K562 (cell line): Measurements from ENCODE around the gene EPHB3. TPM values are rescaled to one million over a fixed set of nuclear protein-coding genes. Genes with fewer than 3 reads are reported as not detected.

Experiments used
- ATAC-seq: fragments of 200-7000 bp; cut with Tn5 transposase; 3 replicates; pipeline ENCODE4 v1.9.1; 2020; ENCODE audit warnings: moderate library complexity
- BruUV-seq: library from RNA; stranded (reverse); fragments of 400-500 nt; replicated peaks from 2 replicates; lab custom pipeline; 2021; lab: Mats Ljungman, UMichigan
- CTCF ChIA-PET: fragments of 300-600 bp; formaldehyde crosslinking; extraction: SDS; loops from one replicate; lab custom pipeline; 2021; ENCODE audit warnings: low intra/inter-chr PET ratio; lab: Yijun Ruan, JAX
- POLR2A ChIA-PET: fragments of 300-600, 350-650 bp; sonication (Branson Sonifier 250); formaldehyde crosslinking; extraction: SDS; loops from one replicate; lab custom pipeline; 2021; ENCODE audit warnings: antibody characterized with exemption, inconsistent platforms; lab: Yijun Ruan, JAX
- DNase-seq, 4 experiments: peaks; one replicate each; pipeline versions ENCODE4 v3.0.0 to v3.0.0-alpha.2; 2011 to 2018; ENCODE audit warnings: low spot score in 3 of 4, mixed read lengths in 3 of 4; ENCODE audit errors: extremely low read depth in 1 of 4
- FAIRE-seq: peaks from 2 replicates; lab custom pipeline; 2011; peaks lifted over from hg19 to GRCh38; lab: Jason Lieb, UNC
- H2AFZ ChIP-seq: 2 replicates; pipeline ENCODE4 v1.6.0; 2011; ENCODE audit warnings: low read depth, low read length, control low read depth, inconsistent platforms
- H3K27ac ChIP-seq: fragments of 200-600 bp; 3 replicates; pipeline ENCODE4 v1.8.0; 2011; ENCODE audit warnings: low read depth, mild to moderate bottlenecking, control low read depth, inconsistent platforms, low read length, moderate library complexity, mixed read lengths; ENCODE audit errors: extremely low read depth
- H3K27me3 ChIP-seq, 2 experiments: fragments of 300-600 bp in 1 of 2; 2 replicates in 1 of 2; 3 replicates in 1 of 2; pipeline versions ENCODE4 v1.6.0 to v1.8.0; 2011; ENCODE audit warnings: inconsistent platforms in 2 of 2, low read length in 2 of 2, mild to moderate bottlenecking in 1 of 2, mixed read lengths in 1 of 2, moderate library complexity in 1 of 2; ENCODE audit not compliant: control insufficient read depth in 2 of 2, insufficient read depth in 2 of 2
- H3K36me3 ChIP-seq: fragments of 300-600 bp; 3 replicates; pipeline ENCODE4 v1.8.0; 2011; ENCODE audit warnings: mild to moderate bottlenecking, low read length, inconsistent platforms; ENCODE audit not compliant: control insufficient read depth, insufficient read depth
- H3K4me1 ChIP-seq, 2 experiments: fragments of 200-600 bp in 1 of 2; replicated peaks in 1 of 2; 2 replicates in 1 of 2; 3 replicates in 1 of 2; pipeline versions ENCODE4 v1.5.1 to v1.8.0; 2011; ENCODE audit warnings: inconsistent platforms in 2 of 2, low read length in 2 of 2, mild to moderate bottlenecking in 1 of 2, mixed read lengths in 1 of 2, moderate library complexity in 1 of 2; ENCODE audit not compliant: control insufficient read depth in 2 of 2, insufficient read depth in 2 of 2
- H3K4me2 ChIP-seq: 2 replicates; pipeline ENCODE4 v1.6.1; 2011; ENCODE audit warnings: low read length, control low read depth, inconsistent platforms, mixed read lengths; ENCODE audit not compliant: insufficient read depth
- H3K4me3 ChIP-seq: fragments of 200-600 bp; sonication (generic), shearing (Covaris generic); 2 replicates; pipeline ENCODE4 v1.5.1; 2016; ENCODE audit warnings: control low read depth, inconsistent platforms
- H3K79me2 ChIP-seq: fragments of 200-600 bp; 3 replicates; pipeline ENCODE4 v1.8.0; 2011; ENCODE audit warnings: low read length, inconsistent platforms; ENCODE audit not compliant: control insufficient read depth, insufficient read depth
- H3K9ac ChIP-seq, 2 experiments: 2 replicates each; pipeline versions ENCODE4 v1.6.0 to v1.6.1; 2011; ENCODE audit warnings: low read depth in 2 of 2, low read length in 2 of 2, control low read depth in 1 of 2, inconsistent platforms in 1 of 2, mild to moderate bottlenecking in 1 of 2, mixed read lengths in 1 of 2; ENCODE audit not compliant: insufficient read depth in 1 of 2
- H3K9me1 ChIP-seq: one replicate; pipeline ENCODE4 v1.6.0; 2011; ENCODE audit warnings: inconsistent platforms, mild to moderate bottlenecking, low read length, moderate library complexity; ENCODE audit not compliant: control insufficient read depth, insufficient read depth
- H3K9me3 ChIP-seq: replicated peaks from 2 replicates; pipeline ENCODE4 v1.5.1; 2011; ENCODE audit warnings: low read depth, low read length, inconsistent platforms; ENCODE audit not compliant: control insufficient read depth, insufficient read depth
- H4K20me1 ChIP-seq: replicated peaks from 2 replicates; pipeline ENCODE4 v1.6.1; 2011; ENCODE audit warnings: low read length, inconsistent platforms, mixed read lengths; ENCODE audit not compliant: control insufficient read depth, insufficient read depth
- CBX1 ChIP-seq: sonication (generic); IDR thresholded peaks from 2 replicates; pipeline ENCODE4 v1.6.1; 2016; ENCODE audit warnings: antibody characterized with exemption, low read depth, mild to moderate bottlenecking
- MAFG ChIP-seq: fragments of 450-650 bp; conservative IDR thresholded peaks from 2 replicates; pipeline ENCODE4 v1.6.1; 2016; ENCODE audit warnings: missing genetic modification characterization, missing compliant biosample characterization
- MEIS2 ChIP-seq: fragments of 450-650 bp; IDR thresholded peaks from 2 replicates; pipeline ENCODE4 v1.6.1; 2014; ENCODE audit warnings: mild to moderate bottlenecking; ENCODE audit not compliant: partially characterized antibody
- POLR2H ChIP-seq: IDR thresholded peaks from 2 replicates; pipeline ENCODE4 v1.6.1; 2016; ENCODE audit warnings: missing genetic modification characterization, low read depth, mild to moderate bottlenecking, control low read depth, missing compliant biosample characterization, moderate library complexity
- ZC3H11A ChIP-seq: IDR thresholded peaks from 2 replicates; pipeline ENCODE4 v1.6.1; 2012; ENCODE audit warnings: low read depth, low read length, improper control_type of control experiment
- ZNF124 ChIP-seq: sonication (generic); formaldehyde crosslinking; IDR thresholded peaks from 2 replicates; pipeline ENCODE4 v1.8.1; 2022; ENCODE audit warnings: missing genetic modification reagents
- WGBS: fragments of 100-300 bp; shearing (Covaris generic); methylation state at CpG from one replicate; pipeline ENCODE4 v1.1.6; 2016; ENCODE audit warnings: low coverage, mixed read lengths; ENCODE audit not compliant: insufficient coverage; ENCODE audit errors: missing lambda C conversion rate; 5-methylcytosine and 5-hydroxymethylcytosine counted together
- in situ Hi-C: fragments of 300-500 bp; cut with MboI; formaldehyde crosslinking; loops from 4 replicates; pipeline ENCODE4 v1.15.0; 2018; ENCODE audit warnings: inconsistent platforms, mixed read lengths
- intact Hi-C: fragments of 100-400 bp; cut with micrococcal nuclease; formaldehyde crosslinking; loops from 2 replicates; pipeline ENCODE4 v1.14.2; 2022
- polyA plus RNA-seq, 8 experiments: library from polyadenylated mRNA; depleted of rRNA in 4 of 8; stranded (reverse) in 5 of 8; unstranded in 3 of 8; fragments of >200 nt; fragmentation: Nextera tagmentation in 2 of 8; fragmentation: Illumina TruSeq in 1 of 8; extraction: Ambion mirVana in 2 of 8; extraction: Trizol in 1 of 8; gene quantifications; 2 replicates each; pipeline versions ENCODE4 v1.2.1 to v1.2.3, GENCODE V29; 2011 to 2014; ENCODE audit warnings: inconsistent platforms in 1 of 8, missing spikeins in 1 of 8
- total RNA-seq, 7 experiments: library from RNA; depleted of rRNA in 6 of 7; stranded (reverse); fragments of >200 nt in 6 of 7; fragmentation: Illumina TruSeq in 2 of 7; extraction: Trizol in 2 of 7; gene quantifications; 2 replicates each; pipeline versions ENCODE4 v1.2.1 to v1.2.3, GENCODE V29; 2011 to 2021; ENCODE audit warnings: low replicate concordance in 1 of 7
- TF ChIP-seq, protein P1 (sequence below), 2 experiments: IDR thresholded peaks in 1 of 2; conservative IDR thresholded peaks in 1 of 2; 2 replicates each; pipeline ENCODE4 v1.6.1; 2016; ENCODE audit warnings: low read depth in 2 of 2, mild to moderate bottlenecking in 1 of 2, missing compliant biosample characterization in 1 of 2, missing genetic modification characterization in 1 of 2, moderate library complexity in 1 of 2
- TF ChIP-seq, protein P2 (sequence below): fragments of 450-650 bp; IDR thresholded peaks from 2 replicates; pipeline ENCODE4 v1.6.1; 2016

The EPHB3 gene
- total and polyA plus RNA-seq, 9 of the 15 experiments (the other 6 are each of a cell fraction or from before 2014, with no cell fraction given): not detected

DNA sequence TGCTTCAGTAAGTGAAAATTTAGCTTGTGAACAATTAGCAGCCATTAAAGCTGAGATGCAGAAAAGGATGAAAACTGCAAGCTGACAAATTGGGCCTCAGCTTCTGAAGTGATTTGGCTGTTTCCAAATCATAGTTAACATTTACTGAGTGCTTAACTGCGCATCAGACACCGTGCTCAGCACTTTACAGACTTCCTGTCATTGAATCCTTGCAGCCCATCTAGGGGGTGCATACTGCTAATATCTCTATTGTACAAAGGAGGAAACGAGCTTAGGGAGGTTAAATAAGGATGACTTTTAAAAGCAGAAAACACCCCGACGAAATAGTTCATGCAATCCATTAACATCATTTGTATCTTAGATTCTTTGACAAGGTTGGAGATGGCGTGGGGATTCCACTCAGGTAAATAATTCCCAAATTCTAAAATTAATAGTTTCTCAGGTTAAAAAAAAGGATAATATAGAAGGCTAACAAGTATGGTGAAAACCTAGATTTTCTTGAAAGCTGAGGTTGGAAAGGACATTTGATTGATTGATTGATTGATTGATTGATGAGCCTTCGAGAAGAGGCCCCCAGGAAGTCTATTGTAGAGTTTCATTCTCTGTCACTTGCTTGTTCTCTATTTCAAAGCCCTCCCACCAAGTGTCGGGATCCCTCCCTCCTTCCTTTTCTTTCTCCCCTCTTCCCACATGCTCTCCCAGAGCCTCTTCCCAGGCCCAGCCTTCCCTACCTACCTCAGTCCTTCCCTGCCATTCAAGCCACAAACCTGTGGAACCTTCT is 23.5 kb upstream of the EPHB3 start:
- H3K9me1 ChIP-seq: no peaks in the 10 kb centered on the region
- WGBS: 2% methylated on average over 8 of the region's 8 CpGs
- TF ChIP-seq, protein P1, sequence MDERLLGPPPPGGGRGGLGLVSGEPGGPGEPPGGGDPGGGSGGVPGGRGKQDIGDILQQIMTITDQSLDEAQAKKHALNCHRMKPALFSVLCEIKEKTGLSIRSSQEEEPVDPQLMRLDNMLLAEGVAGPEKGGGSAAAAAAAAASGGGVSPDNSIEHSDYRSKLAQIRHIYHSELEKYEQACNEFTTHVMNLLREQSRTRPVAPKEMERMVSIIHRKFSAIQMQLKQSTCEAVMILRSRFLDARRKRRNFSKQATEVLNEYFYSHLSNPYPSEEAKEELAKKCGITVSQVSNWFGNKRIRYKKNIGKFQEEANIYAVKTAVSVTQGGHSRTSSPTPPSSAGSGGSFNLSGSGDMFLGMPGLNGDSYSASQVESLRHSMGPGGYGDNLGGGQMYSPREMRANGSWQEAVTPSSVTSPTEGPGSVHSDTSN (CRISPR knock-in tag; IDR thresholded peaks at IDR 0.05; ENCODE audit: low read depth): no peak
- TF ChIP-seq, protein P1 (tag; conservative IDR thresholded peaks at IDR 0.05; ENCODE audit: low read depth): peak; percentile 57; the same call in 1 of the 2 replicates
- TF ChIP-seq MAFG (tag): peak; percentile 34; the same call in 1 of the 2 replicates
- TF ChIP-seq ZNF124 (CRISPR knock-in tag): no peak
- no peak for TF ChIP-seq ZC3H11A
- peak; percentile 34 for TF ChIP-seq MEIS2
- TF ChIP-seq POLR2H (tag): no peak
- no peak for TF ChIP-seq CBX1
- TF ChIP-seq, protein P2, sequence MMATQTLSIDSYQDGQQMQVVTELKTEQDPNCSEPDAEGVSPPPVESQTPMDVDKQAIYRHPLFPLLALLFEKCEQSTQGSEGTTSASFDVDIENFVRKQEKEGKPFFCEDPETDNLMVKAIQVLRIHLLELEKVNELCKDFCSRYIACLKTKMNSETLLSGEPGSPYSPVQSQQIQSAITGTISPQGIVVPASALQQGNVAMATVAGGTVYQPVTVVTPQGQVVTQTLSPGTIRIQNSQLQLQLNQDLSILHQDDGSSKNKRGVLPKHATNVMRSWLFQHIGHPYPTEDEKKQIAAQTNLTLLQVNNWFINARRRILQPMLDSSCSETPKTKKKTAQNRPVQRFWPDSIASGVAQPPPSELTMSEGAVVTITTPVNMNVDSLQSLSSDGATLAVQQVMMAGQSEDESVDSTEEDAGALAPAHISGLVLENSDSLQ: 0 out of 2 replicates have a peak, but pooled peaks have one; percentile 8
- H2AFZ ChIP-seq: no peak overlapping the region
- H3K36me3 ChIP-seq: no peaks in the 10 kb centered on the region
- H3K9me3 ChIP-seq: no peaks in the 10 kb centered on the region
- no peak for ATAC-seq
- no peak overlapping the region for H3K4me2 ChIP-seq
- in situ Hi-C loops: no loop called here
- H3K4me3 ChIP-seq: no peak overlapping the region
- no peaks in the 10 kb centered on the region for H4K20me1 ChIP-seq
- FAIRE-seq: no peak
- peaks cover 22 to 25% of the 10 kb centered on the region in 2 experiments; a peak in 3 of 5 replicates for H3K27me3 ChIP-seq
- no peaks in the 10 kb centered on the region for H3K79me2 ChIP-seq
- no peaks in the 10 kb centered on the region for H3K4me1 ChIP-seq
- H3K27ac ChIP-seq: no peak overlapping the region
- ChIA-PET CTCF (no interaction called here), POLR2A (interaction anchor here (1.0 to 1.4 kb wide), 3 partner anchors 162 to 170 kb away, joined by 3 read pairs; no protein-coding TSS in a partner anchor)
- BruUV-seq: no TSS peak
- intact Hi-C loops: no loop called here
- no peak for DNase-seq
- H3K9ac ChIP-seq: no peak overlapping the region
